Stimulated activated CD4-positive, alpha-beta T cell treated with anti-CD3 and anti-CD28 coated beads, Interleukin-12 subunit alpha, Interleukin-12 subunit beta, amount 100 ng/mL, for 24 hours (primary cell): ENCODE data around the gene ADGRG1.

Experiments used
- DNase-seq, 2 experiments: peaks; one replicate each; pipeline ENCODE4 v3.0.0-alpha.2; 2020; ENCODE audit warnings: low read depth in 2 of 2

ADGRG1 gene

DNA sequence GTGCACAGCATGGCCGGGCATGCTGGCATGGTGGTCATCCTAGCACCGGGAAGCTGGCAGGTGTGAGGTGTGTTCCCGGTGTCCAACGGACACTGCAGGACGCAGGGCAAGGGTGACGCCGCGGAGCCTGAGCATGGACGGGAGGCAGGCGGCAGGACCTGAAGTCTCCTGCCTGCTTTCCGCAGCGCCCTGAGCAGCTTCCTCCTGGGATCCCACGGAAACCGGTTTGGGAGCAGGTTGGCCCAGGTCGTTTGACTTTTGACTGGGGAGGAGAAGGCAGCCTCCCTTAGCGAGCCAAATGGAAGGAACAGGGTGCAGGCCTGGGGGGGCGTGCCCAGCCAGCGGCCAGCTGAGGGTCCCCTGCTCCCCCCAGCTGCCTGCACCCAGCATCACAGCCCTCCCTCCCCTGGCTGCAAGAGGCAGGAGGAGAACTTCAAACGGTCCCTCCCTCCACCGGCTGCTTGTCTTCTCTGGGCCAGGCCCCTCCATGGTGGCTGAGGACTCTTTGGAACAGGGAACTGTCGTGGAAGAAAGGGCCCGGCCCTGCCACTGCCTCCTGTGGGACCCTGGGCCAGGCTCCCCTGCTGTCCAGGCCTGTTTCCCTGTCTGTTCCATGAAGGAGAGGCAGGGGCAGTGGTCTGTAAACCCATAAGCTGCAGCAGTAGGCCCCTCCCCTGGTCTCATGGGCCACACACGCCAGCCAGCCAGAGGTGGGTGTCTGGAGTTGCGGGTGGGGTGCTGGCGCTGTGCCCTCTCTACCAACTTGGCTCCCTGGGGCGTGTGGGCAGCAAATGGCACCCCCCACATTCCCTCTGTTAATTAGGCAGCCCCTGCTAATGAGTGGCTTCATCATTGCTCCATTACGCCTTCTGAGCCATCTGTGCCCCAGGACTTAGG lies 7.8 kb upstream of the ADGRG1 start:
- no peak for DNase-seq

DNA sequence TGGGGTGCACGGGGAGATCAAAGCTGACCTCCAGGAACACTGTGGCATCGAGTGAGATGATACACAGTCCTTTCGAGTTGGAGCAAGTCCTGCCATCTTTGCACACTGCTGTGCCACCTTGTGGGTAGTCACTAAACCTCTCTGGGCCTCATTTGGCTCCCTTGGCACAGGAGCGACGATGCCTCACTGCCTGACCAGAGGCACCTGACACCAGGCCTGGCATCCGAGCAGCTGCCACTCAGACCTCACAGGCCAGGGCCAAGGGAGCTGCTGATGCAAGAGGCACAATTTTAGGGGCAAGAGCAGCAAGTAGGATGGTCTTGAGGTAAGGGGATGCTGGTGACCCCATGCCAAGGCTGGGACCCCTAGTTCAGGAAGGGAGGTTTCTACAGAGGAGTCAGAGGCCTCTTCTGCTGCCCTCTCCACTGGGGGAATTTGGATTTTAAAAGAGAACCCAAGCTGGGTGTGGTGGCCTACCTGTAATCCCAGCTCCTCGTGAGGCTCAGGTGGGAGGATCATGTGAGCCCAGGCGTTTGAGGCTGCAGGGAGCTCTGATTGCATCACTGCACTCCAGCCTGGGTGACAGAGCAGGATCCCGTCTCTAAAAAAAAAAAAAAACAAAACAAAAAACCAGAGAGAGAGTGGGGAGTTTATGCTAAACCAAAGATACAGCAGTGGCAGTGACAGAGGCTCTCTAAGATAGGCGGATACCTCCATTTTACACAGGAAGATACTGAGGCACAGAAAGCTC lies 6.7 kb upstream of the ADGRG1 start:
- DNase-seq = no peak

DNA sequence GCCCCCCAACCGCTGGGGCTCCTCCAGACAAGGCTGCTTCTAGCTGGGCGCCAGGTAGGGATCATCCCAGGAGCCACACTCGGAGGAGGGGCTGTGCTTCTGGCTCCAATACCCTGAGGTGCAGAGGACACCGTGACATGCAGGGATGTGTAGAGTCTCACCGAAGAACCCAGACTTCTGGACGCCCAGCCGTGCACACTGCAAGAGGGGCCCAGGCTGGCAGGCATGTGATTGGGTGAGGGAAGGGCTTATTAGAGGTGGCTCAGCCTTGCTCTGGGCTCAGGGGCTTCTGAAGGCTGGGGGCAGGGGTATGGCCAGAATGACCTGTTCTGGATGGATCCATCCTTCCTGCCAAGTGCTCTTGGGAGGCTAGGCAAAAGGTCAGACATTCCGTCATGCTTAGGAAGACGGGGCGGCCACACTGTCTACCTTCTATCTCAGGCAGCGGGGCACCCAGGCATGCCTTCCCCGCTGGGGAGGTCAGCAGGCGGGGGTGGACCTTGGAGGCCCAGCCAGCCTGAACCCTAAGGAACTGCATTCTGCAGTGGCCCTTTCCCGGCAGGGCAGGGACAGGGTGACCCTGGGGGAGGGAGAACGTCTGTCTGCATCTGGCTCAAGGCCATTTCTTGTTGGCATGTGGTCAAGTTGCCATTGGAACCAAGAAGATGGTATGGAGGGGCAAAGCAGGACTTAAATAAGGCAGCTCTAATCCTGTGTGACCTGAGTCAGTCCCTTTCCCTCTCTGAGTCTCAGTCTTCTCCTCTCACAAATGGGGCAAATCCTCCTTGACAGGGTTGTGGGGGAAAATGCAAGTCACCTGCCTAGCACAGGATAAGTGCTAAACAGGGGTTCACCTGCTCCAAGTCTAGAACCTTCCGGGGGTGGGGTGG lies 5.8 kb upstream of the ADGRG1 start:
- no peak for DNase-seq

DNA sequence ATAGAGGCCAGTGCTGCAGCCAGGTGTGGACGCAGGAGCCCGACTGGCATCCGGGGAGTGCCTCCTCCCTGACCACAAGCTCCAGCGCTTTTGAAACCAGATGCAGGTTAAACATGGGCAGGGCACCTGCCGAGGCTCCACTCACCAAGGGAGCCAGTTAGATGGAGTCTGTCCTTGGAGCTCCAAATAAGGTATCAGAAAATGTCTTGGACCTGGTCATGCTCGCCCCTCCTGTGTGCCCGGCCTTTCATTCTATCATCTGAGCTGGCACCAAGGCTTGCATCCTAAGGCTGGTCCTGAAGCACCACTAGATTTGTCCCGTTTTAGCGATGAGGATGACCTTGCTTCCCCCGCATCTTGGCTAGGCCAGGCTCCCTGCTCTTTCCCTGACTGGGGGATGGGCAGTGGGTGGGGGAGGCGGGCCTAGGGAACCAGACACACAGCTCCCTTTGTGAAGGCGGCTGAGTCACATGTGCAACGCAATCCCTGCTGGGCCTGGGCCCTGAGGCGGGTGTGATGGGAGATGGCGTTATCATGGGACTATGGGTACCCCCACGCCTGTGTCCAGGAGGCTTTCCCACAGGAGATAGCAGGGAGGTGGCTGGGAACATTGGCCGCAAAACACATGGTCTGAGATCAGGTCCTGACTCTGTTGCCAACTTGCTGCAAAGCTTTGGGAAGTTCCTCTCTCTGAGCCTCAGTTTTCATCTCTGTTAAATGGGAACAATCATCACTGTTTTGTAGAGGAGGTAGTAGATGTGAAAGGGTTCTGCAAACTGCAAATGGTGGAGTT lies 5.0 kb upstream of the ADGRG1 start:
- DNase-seq = no peak

DNA sequence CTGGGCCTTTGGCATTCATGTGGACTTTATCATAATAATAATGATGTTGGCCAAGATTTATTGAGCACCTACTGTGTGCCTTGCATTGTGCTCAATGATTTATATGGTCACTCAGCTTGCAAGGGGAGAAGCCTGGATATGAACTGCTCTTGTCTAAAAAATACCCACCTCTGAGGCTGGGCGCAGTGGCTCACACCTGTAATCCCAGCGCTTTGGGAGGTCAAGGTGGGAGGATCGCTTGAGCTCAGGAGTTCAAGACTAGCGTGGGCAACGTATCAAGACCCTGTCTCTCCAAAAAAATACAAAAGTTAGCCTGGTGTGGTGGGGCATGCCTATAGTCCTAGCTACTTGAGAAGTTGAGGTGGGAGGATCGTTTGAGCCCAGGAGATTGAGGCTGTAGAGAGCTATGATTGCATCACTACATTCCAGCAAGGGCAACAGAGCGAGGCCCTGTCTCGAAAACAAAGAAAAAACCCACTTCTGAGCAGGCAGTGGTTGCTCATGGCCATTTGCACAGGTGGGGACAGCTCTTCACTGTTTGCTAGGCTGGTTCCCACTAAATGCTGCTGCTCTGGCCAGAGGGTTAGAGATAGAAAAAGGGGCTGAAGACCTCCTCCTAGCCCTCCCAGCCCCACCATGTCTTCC lies 4.3 kb upstream of the ADGRG1 start:
- no peak for DNase-seq

DNA sequence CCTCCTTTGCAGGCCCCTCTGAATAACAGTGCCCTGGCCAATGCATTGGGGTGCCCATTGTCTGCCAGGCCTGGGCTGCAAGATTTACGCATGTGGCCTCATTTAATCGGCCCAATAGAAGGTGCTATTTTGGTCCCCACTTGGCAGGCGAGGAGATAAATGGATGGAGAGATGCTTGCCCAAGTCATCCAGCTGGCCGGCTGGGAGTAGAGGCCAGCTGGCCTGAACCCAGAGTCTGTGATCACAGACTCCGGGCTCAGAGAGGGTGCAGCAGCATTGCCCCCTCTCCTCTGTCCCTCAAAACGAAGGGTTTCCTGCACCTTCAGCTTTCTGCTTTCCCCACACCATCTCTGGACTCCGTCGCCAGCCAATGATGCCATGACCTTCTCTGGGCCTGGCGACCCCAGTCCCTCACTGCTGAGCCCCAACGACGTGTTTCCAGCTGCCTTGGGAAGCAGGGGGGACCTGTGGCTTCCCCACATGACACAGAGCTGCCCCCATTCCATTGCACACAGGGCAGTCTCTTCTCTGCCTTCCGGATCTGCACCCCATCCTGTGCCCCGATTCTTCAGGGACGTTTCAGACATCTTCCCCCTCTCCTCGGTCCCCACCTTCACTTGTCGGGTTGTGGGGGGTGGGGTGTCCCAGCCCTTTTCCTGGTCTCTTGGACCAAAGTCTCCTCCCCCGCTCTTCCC lies 3.5 kb upstream of the ADGRG1 start:
- no peak for DNase-seq

DNA sequence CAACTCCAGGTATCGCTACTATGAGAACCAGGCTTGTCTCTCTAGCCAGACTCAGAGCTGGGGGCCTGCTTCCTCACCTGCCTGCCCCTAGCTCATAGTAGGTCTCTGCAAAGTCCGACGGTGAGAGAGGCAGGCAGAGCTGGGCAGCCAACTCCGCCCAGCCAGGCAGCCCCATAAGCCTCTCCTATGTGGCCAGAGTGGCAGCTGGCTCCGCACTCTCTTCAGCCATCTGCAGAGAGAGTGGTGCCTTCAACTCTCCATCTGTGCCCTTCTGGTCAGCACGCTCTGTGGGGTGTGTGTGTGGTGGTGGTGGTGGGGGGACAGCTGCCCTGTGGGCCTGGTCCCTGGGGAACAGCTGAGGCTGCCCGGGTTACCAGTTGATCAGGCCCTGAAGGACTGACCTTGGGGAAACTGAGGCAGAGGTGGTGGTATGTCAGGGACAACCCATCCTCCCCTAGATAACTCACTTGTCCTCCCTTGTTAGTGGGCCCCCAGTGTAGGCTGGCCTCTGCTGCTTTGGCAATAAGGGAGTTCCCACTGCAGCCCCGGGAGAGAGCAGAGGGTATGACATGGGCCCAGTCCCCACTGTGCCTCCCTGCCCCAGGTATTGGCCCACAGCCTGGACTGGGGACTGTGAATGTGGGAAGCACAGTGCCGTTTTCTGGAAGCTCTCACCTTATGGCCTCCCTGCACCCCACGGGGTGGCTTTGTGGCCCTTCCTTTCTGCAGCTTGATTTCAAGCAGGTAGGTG lies 1.8 kb upstream of the ADGRG1 start:
- DNase-seq = no peak

DNA sequence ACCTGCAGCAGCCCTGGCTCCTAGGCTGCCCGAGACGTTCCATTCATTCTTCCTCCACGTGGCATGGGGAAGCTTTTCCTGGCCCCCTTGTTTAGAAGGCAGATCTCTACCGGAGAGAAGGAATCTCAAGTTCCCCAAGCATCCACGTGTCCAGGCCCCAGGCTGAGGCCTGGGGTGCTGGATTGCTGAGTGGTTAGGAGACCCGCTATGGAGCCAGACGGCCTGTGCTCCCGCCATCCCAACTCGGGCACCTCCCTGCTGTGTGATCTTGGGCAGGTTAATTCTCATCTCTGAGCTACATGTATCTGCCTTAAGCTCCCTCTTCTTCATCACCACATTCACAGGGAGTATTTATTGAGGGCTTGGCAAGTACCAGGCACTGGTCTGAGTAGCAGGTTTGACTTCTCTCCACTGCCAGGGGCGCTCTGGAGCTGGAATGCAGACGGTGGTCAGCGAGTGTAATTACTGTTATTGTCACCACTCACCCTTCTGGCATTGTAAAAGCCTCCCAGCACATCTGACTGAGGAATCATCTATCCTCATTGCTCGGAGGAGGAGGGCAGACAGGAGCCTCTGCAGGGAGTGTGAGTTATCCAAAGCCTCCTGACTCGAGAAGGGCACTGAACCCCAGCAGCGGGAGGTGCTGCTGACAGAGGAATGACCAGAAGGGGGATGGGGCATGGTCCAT lies 1.1 kb upstream of the ADGRG1 start:
- no peak for DNase-seq

DNA sequence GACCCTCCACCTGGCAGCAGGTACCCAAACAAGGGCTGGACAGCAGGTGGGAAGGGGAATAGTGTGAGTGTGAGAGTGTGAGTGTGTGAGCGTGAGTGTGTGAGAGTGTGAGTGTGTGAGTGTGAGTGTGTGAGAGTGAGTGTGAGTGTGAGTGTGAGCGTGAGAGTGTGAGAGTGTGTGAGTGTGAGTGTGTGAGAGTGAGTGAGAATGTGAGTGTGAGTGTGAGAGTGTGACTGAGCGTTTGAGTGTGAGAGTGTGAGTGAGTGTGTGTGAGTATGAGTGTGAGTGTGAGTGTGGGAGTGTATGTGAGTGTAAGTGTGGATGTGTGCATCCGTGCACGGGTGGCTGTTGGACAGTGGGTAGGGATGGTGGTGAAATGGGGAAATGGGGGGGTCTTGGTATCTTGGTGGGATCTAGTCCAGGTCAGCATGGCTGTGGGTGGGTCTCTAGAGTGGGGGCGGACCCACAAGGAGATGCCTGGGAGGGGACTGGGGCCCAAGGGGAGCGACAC lies 408 bp downstream of the ADGRG1 start:
- no peak for DNase-seq

DNA sequence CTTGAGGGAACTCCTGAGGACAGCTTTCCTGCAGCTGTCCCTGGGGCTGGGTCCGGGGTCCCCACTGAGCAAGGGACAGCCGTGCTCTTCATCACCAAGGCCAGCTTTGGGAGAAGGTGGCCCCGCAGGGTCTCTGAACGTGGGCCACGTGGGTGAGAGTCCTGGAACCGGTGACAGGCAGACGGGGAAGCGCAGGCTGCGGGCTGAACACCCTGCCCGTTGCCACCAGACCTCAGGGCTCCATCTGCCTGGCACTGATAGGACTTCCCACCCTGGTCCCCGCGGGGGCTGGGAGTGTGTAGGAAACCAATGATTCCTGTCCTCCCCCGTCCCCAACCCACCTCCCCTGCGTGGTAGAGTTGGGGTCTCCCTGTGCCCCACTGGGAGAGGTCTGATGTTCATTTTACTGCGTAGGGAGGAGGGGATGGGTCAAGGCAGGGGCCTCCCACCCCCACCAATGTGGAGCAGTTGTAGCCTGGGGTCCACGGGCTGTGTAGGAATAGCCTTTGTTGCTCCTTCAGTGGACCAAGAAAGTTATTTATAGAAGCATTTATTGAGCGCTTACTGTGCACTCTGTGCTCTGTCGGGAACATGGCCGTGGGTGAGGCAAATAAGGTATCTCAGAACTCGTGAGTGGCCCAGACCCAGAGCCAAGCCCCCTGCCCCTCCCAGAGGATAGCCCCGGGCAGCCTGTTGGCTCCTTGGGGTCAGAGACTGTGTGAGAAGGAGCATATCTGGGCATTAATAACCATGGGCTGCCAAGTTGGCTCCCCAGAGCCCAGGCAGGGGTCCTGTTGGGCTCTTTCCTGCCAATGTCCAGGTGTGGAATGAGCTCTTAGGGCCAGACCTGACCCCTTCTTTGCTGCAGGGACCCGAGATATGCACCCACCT lies 1.3 kb downstream of the ADGRG1 start:
- DNase-seq = no peak

DNA sequence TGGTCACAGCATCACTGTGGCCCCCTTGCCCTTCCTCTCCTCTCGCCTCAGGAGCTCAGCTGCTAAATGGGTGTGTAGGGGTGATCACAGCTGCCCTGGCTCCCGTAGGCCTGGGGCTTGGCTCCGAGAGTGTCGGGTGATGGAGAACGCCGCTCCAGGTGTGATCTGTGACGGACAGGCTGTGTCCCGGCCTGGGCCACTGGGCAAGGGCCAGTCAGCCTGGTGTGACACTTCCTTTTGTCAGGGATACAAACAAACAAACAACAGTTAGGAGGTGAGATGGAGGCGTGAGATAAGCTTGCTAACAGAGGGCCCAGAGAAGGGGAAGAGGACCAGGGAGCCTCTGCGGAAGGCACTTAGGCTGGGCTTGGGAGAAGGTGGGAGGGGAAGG lies 2.0 kb downstream of the ADGRG1 start:
- no peak for DNase-seq

DNA sequence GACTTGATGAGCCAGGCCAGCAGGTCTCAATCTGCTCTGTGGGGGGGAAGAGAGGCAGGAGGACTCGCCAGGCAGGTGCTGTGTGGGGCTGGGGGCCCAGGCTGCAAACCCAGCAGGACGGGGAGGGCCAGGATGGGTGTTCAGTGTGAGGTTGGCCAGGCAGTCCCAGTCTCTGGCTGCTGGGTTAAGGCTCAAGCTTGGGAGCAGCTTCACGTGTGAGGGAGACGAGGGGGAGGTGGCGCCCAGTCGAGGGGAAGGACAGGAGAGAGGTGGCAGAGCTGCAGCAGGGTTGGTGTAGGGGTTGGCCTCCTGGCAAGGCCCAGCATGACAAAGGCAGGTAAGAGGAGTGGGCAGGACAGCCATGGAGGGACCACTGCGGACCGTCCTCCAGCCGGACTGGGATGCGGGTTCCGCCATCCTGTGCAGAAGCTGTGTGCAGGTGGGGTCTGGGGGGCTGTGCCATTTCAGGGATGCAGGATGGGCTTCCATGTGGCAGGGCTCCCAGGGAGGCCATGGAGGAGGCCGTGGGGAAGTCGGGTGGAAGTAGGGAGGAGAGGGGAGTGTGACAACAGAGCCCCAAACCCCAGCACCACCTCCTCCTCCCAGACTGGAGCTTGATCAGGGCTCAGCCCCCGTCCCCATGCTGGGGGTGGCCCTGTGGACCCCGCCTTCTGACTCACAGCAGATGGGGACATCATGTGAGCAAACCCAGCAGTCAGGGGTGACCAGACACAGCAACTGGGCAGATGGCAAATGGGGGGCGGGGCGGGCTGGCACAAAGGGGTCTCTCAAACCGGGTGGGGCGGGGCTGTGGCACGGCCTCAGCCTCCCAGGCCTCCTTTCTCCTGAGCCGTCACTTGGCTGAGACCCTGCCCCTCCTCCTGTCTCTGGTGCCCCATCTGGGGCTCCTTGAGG lies 2.8 kb downstream of the ADGRG1 start:
- no peak for DNase-seq

DNA sequence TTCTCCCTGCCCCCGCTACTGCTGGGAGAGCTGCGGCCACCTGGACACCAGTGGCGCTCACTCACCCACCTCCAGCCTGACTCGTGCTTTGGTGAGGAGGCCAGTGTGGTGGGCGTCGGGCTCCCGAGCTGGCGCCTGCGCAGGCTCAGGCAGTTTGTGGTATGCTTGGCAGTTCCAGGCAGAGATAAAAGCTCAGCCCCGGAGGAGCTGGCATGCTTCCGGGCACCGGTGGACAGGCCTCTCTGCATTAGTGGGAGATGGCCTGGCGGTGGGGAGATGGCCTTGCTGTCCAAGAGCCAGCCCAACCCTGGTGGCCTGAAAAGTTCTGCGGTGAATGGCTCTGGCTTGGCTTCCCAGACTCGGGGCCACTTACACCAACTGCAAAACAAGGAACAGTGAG lies 4.1 kb downstream of the ADGRG1 start:
- DNase-seq = no peak

DNA sequence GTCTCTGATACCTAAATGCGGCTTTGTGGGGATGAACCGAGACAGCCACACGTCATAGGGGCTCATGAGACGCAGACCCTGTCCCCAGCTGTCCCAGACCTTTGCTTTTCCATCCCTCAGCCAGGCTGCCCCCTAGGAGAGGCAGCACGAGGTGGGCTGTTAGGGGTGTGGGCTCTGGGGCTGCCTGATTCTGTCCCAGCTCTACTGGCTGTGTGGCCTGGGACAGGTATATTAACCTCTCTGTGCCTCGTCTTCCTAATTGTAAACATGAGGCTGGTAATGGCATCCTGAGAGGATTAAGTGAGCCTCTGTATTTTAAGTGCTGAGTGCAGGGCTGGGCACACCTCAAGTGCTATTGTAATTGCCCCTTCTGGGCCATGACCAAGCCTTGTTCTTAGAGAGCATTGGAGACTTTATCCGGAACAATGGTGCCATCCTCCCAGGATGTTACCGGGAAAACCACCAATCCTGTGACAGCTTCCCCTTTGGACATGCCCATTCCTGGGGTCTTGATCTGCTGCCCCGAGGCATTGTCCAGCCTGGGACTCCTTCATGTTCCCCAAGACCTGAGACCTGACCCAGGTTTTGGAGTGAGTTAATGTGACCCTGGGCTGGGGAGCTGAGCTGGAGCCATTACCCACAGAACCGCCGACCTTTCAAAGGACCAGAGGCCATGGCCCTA lies 5.1 kb downstream of the ADGRG1 start:
- DNase-seq = no peak

DNA sequence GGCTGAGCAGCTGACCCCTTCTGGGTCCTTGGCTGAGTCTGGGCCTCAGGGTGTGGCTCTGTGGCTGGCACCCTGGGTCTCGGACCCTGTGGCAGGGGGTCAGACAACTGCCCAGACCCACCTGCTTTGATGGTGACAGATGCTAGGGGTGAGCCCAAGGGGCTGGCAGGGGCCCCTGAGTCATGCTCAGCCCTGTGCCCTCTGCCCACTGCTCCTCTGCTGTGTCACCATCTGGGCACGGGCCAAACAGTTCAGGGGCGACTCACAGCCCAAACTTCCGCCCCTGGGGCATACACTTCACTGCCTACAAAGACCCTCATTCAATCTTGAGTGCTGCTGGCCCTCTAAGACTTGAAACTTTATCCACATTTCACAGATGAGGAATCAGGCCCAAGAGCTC lies 5.7 kb downstream of the ADGRG1 start:
- no peak for DNase-seq
